Neutrophil (primary cell): ENCODE measurements around the gene CORO7.
"Not testable (repeated sequence)": the region's sequence is repeated elsewhere in the genome, so short reads cannot be mapped to it uniquely, and the experiment has no call there.

Source experiments
- H3K27ac ChIP-seq: fragments of 200-600 bp; sonication (generic); 2 replicates; pipeline ENCODE4 v1.5.1; 2016; ENCODE audit warnings: mild to moderate bottlenecking, moderate library complexity
- H3K27me3 ChIP-seq: fragments of 200-600 bp; sonication (generic); 2 replicates; pipeline ENCODE4 v1.6.0; 2016; ENCODE audit warnings: mild to moderate bottlenecking
- H3K36me3 ChIP-seq: fragments of 200-600 bp; sonication (generic); 2 replicates; pipeline ENCODE4 v1.5.1; 2017
- H3K4me1 ChIP-seq, 2 experiments: fragments of 200-600 bp in 1 of 2; sonication (generic) in 1 of 2; 1 replicate in 1 of 2; 2 replicates in 1 of 2; pipeline versions ENCODE4 v1.5.1 to v1.6.1; 2013 to 2016; ENCODE audit warnings: low read depth in 1 of 2, low read length in 1 of 2, mild to moderate bottlenecking in 1 of 2, moderate library complexity in 1 of 2; ENCODE audit not compliant: control insufficient read depth in 1 of 2, insufficient read depth in 1 of 2
- H3K4me3 ChIP-seq, 2 experiments: fragments of 200-600 bp in 1 of 2; sonication (generic) in 1 of 2; 1 replicate in 1 of 2; 2 replicates in 1 of 2; pipeline ENCODE4 v1.5.1; 2013 to 2016; ENCODE audit warnings: low read depth in 1 of 2, low read length in 1 of 2, mild to moderate bottlenecking in 1 of 2, moderate library complexity in 1 of 2
- H3K9me3 ChIP-seq: fragments of 200-600 bp; sonication (generic); 2 replicates; pipeline ENCODE4 v1.5.1; 2016
- TF ChIP-seq, protein P1 (sequence below): fragments of 200-600 bp; sonication (generic); IDR thresholded peaks from 2 replicates; pipeline ENCODE4 v1.5.1; 2016; ENCODE audit warnings: antibody characterized with exemption

CORO7 gene

DNA sequence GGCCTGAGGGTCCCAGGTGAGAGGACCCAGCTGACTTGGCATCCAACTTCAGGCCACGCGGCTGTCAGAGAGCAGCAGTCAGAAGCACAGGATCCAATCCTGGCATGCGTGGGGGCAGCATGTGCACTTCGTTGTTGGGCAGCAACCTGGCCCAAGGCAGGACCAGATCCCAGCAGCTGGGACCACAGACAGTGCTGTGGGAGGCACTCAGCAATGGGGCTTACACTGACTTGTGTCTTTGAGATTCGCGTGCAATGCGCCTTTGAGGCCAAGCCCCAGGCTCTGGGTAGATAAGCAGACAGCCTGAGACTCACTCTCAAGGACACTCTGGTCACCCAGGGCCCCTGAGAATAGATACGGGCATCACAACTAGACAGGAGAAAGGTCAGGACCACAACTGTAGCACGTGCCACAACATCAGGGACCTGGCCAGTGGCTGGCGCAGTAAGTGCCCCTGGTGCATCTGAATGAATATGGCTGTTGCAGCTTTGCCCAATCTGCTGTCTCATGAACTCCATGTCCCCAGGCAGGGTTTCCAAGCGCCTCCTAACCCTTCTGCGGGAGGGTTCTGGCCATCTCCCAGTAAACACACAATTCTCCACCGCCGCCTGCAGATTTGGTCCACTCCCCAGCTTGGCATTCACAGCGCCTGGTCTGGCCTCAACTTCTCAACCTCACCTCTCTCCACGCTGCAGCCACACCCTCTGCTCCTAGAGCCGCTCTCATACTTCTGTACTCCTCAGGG is 68.5 kb downstream of the CORO7 start:
- peaks cover 68 to 72% of the 10 kb centered on the region in 2 experiments for H3K4me1 ChIP-seq

DNA sequence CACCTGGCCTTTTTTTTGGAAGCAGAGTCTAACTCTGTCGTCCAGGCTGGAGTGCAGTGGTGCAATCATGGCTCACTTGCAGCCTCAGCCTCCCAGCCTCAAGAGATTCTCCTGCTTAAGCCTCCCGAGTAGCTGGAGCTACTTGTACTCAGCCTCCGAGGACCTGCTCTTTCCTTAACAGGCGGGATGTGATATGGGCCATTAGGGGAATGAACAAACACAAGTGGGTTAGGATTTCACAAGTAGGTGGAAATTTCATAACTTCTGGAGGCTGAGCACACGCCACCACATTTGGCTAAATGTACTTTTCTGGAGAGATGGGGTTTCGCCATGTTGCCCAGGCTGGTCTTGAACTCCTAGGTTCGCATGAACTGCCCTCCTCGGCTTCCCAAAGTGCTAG is 69.4 kb downstream of the CORO7 start:
- peak overlapping the region; percentile 98 for H3K27ac ChIP-seq
- H3K4me1 ChIP-seq: peaks cover 68 to 72% of the 10 kb centered on the region in 2 experiments
- TF ChIP-seq, protein P1, sequence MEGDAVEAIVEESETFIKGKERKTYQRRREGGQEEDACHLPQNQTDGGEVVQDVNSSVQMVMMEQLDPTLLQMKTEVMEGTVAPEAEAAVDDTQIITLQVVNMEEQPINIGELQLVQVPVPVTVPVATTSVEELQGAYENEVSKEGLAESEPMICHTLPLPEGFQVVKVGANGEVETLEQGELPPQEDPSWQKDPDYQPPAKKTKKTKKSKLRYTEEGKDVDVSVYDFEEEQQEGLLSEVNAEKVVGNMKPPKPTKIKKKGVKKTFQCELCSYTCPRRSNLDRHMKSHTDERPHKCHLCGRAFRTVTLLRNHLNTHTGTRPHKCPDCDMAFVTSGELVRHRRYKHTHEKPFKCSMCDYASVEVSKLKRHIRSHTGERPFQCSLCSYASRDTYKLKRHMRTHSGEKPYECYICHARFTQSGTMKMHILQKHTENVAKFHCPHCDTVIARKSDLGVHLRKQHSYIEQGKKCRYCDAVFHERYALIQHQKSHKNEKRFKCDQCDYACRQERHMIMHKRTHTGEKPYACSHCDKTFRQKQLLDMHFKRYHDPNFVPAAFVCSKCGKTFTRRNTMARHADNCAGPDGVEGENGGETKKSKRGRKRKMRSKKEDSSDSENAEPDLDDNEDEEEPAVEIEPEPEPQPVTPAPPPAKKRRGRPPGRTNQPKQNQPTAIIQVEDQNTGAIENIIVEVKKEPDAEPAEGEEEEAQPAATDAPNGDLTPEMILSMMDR: no peak
- peaks cover 5% of the 10 kb centered on the region for H3K36me3 ChIP-seq
- H3K27me3 ChIP-seq: no peaks in the 10 kb centered on the region
- H3K9me3 ChIP-seq: no peaks in the 10 kb centered on the region
- peak overlapping the region; percentile 63 to 65 for H3K4me3 ChIP-seq

More for the DNA sequence above, 68.5 kb downstream of the CORO7 start:
- Histone ChIP-seq H3K27me3 (no peaks in the 10 kb centered on the region), H3K36me3 (peaks cover 6% of the 10 kb centered on the region), H3K27ac (peak overlapping the region; percentile 98), H3K9me3 (no peaks in the 10 kb centered on the region), H3K4me3 (peak overlapping the region; percentile 63 to 65)
- TF ChIP-seq, protein P1: no peak

DNA sequence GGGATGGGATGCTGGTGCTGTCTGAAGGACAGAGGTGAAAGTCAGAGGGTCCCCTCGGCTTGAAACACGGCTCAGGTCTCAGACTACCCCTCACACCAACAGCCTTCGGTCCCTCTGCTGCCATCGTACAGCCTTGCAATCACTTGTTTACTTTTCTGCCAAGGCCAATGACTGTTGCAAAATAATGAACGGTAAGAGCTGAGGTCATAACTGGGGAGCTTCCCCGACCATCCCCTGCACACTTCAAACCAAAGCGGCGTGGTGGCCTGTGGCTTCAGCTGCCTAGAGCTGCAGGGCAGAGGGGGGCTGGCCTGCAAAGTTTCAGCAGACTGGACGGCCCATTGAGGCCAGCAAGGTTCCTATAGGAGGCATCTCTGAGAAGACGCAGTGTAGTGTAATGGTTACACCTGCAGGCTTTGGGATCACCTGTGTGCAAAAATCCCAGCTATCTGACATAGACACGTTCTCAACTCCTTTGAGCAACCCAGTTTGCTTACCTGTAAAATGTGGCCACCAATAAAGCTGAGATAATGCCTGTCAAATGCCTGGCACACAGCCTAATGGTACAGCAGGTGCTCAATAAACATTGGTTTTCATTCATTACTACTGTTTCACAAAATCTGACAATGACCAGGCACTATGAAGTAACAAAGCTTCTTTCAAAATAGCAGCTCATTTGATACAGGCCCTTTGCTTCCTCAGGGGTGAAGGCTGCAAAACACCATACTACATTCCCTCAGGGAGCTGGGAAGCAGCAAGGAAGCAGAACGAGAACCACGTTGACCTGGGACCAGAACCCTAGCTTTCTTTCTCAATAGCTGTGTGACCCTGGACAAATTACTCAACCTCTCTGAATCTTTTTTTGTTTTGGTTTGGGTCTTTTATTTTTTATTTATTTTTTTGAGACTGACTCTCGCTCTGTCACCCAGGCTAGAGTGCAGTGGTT is 70.3 kb downstream of the CORO7 start:
- Histone ChIP-seq H3K4me1 (peaks cover 63 to 64% of the 10 kb centered on the region in 2 experiments), H3K27ac (peak overlapping the region; percentile 98), H3K9me3 (no peaks in the 10 kb centered on the region), H3K4me3 (peak overlapping the region; percentile 63 to 65), H3K27me3 (no peaks in the 10 kb centered on the region), H3K36me3 (peaks cover 9% of the 10 kb centered on the region)
- TF ChIP-seq, protein P1: peak; percentile 21

DNA sequence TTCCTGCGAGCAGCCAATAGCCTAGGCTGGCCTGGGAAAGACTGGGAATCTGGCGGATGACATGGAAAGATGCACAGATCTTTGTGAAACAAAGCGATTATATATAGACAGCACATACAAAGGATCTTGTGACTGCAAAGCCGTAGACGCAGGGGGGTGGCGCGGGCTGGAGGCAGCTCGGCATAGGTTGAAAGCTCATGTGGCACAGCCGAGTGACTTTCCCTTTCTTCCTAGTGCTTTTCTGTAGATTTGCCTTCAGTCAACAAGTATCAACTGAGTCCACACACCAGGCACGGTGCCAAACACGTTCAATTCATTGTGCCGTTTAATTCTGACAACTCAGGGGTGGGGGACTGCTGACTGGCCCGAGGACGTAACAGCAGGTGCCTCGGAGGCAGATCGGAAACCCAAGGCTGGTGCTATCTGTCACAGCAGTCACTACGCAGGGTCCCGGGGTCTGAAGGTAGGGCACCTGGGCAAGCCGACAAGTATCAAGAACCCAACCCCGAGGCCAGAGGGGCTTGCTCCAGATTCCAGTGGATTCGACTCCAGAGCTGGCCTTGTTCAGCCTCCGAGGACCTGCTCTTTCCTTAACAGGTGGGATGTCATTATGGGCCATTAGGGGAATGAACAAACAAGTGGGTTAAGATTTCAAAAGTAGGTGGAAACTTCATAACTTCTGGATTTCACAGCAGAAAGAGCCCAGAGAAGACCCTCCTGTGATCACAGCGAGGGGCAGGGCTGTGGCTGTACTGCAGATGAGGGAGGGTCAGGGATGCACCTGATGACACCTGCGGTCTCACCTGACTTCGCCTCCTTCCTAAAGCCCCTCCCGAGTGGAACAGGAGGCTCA is 71.2 kb downstream of the CORO7 start:
- peak overlapping the region; percentile 98 for H3K27ac ChIP-seq
- H3K4me3 ChIP-seq: peak overlapping the region; percentile 63 to 65
- peaks cover 55 to 57% of the 10 kb centered on the region in 2 experiments for H3K4me1 ChIP-seq

DNA sequence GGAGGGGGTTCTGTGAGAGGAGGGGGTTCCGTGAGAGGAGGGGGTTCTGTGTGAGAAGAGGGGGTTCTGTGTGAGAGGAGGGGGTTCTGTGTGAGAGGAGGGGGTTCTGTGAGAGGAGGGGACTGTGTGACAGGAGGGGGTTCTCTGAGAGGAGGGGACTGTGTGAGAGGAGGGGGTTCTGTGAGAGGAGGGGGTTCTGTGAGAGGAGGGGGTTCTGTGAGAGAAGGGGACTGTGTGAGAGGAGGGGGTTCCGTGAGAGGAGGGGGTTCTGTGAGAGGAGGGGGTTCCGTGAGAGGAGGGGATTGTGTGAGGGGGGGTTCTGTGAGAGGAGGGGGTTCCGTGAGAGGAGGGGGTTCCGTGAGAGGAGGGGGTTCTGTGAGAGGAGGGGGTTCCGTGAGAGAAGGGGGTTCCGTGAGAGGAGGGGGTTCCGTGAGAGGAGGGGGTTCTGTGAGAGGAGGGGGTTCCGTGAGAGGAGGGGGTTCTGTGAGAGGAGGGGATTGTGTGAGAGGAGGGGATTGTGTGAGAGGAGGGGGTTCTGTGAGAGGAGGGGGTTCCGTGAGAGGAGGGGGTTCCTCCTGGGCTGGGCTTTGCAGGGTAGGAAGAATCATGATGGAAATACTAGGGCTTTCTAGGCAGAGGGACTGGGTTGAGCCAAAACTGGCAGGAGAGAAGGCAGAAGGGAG is 72.0 kb downstream of the CORO7 start:
- H3K9me3 ChIP-seq, H3K27me3 ChIP-seq: not testable (repeated sequence)
- Histone ChIP-seq H3K27ac (peak overlapping the region; percentile 98), H3K36me3 (peaks cover 26% of the 10 kb centered on the region), H3K4me1 (peaks cover 47 to 49% of the 10 kb centered on the region in 2 experiments), H3K4me3 (peak overlapping the region; percentile 63 to 65)

More for the DNA sequence above, 71.2 kb downstream of the CORO7 start:
- H3K9me3 ChIP-seq: no peaks in the 10 kb centered on the region
- H3K27me3 ChIP-seq: no peaks in the 10 kb centered on the region
- TF ChIP-seq, protein P1: no peak
- peaks cover 18% of the 10 kb centered on the region for H3K36me3 ChIP-seq
